OCI-LY7 (cell line): ENCODE results near the gene ZMIZ1.

ENCODE experiments used
- EZH2phosphoT487 ChIP-seq: fragments of 200-600 bp; sonication (generic); IDR thresholded peaks from 2 replicates; pipeline ENCODE4 v1.6.1; 2018; ENCODE audit warnings: low read depth, borderline replicate concordance, mild to moderate bottlenecking, mixed run types, antibody characterized with exemption, low read length, moderate library complexity, mixed read lengths
- TF ChIP-seq, protein P1 (sequence below): fragments of 200-600 bp; sonication (generic); conservative IDR thresholded peaks from 2 replicates; pipeline ENCODE4 v1.5.1; 2014; ENCODE audit warnings: mild to moderate bottlenecking, antibody characterized with exemption, low read length, moderate library complexity, mixed read lengths

DNA sequence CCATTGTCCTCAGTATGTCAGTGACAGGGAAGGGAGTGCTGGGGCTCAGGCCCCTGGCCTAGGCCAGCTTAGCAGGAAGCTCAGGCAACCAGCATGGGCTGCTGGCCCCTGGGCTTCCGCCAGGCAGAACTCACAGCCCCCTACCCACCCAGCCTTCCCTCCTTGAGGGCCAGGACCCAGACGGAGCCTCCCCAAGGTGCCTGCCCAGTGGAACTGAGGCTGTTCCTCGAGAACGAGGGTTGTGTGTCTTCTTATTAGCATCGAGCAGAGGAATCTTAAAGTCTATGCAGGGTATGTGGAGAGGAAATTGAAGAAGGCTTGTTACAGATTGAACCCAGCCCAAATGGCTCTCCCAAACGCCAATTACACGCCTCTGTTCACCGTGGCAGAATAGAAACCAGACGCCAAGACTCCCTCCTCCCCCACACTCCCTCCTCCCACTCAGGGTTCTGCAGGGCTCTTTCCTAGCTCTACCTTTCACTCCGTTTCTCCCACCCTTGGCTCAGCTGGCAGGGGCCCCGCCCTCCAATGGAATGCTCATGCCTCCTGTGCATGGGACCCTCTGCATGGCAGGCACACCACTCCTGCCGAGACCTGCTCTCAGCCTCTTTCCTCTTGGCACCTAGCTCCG lies 134.4 kb downstream of the ZMIZ1 start:
- TF ChIP-seq, protein P1, sequence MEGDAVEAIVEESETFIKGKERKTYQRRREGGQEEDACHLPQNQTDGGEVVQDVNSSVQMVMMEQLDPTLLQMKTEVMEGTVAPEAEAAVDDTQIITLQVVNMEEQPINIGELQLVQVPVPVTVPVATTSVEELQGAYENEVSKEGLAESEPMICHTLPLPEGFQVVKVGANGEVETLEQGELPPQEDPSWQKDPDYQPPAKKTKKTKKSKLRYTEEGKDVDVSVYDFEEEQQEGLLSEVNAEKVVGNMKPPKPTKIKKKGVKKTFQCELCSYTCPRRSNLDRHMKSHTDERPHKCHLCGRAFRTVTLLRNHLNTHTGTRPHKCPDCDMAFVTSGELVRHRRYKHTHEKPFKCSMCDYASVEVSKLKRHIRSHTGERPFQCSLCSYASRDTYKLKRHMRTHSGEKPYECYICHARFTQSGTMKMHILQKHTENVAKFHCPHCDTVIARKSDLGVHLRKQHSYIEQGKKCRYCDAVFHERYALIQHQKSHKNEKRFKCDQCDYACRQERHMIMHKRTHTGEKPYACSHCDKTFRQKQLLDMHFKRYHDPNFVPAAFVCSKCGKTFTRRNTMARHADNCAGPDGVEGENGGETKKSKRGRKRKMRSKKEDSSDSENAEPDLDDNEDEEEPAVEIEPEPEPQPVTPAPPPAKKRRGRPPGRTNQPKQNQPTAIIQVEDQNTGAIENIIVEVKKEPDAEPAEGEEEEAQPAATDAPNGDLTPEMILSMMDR: no peak
- TF ChIP-seq EZH2phosphoT487: no peak
